ENCODE results near the gene SOX6.

DNA sequence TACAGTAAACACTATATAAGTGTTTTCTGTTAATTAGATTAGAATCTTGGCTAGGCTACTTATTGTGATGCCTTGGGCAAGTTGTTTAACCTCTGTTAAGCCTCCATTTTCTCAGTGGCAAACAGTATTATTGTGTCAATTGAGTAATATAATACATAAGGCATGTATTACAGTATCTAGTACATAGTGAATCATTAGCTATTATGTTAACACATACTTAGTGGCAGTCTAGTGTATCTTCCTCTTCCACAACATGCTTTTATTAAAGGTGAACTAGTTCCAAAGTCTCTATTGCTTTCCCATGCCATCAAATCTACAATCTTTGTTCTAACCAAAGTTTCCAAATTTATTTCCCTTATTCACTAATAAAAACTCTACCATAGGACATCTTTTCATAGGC, 200.9 kb downstream of the SOX6 start:
- TF ChIP-seq, protein P1, sequence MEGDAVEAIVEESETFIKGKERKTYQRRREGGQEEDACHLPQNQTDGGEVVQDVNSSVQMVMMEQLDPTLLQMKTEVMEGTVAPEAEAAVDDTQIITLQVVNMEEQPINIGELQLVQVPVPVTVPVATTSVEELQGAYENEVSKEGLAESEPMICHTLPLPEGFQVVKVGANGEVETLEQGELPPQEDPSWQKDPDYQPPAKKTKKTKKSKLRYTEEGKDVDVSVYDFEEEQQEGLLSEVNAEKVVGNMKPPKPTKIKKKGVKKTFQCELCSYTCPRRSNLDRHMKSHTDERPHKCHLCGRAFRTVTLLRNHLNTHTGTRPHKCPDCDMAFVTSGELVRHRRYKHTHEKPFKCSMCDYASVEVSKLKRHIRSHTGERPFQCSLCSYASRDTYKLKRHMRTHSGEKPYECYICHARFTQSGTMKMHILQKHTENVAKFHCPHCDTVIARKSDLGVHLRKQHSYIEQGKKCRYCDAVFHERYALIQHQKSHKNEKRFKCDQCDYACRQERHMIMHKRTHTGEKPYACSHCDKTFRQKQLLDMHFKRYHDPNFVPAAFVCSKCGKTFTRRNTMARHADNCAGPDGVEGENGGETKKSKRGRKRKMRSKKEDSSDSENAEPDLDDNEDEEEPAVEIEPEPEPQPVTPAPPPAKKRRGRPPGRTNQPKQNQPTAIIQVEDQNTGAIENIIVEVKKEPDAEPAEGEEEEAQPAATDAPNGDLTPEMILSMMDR (IDR thresholded peaks at IDR 0.05; ENCODE audit: low read length): no peak
- TF ChIP-seq EZH2 (IDR thresholded peaks at IDR 0.05; ENCODE audit: borderline replicate concordance, low read length): no peak
